CD14-positive monocyte (primary cell): ENCODE results near the gene ACR. TPM values are rescaled to one million over a fixed set of nuclear protein-coding genes. Genes with fewer than 3 reads are reported as not detected.

ENCODE experiments used
- DNase-seq, 3 donors: peaks; one replicate each; pipeline ENCODE4 v3.0.0-alpha.2; 2011 to 2022
- H2AFZ ChIP-seq: 2 replicates; pipeline ENCODE4 v1.6.0; 2012; ENCODE audit warnings: mild to moderate bottlenecking, low read depth, low read length, inconsistent platforms; ENCODE audit not compliant: insufficient read depth, poor library complexity, severe bottlenecking
- H3K27ac ChIP-seq, 2 donors: 1 replicate in 1 of 2; 2 replicates in 1 of 2; pipeline ENCODE4 v1.5.1; 2012 to 2013; ENCODE audit warnings: low read length in 2 of 2, control low read depth in 1 of 2, inconsistent platforms in 1 of 2, low read depth in 1 of 2, mild to moderate bottlenecking in 1 of 2
- H3K27me3 ChIP-seq, 2 donors: one replicate each; pipeline versions ENCODE4 v1.6.0 to v1.6.1; 2011 to 2013; ENCODE audit warnings: low read length in 2 of 2; ENCODE audit not compliant: control insufficient read depth in 2 of 2, insufficient read depth in 2 of 2
- H3K36me3 ChIP-seq, 2 donors: replicated peaks in 1 of 2; 1 replicate in 1 of 2; 2 replicates in 1 of 2; pipeline versions ENCODE4 v1.5.1 to v1.6.1; 2012 to 2013; ENCODE audit warnings: low read length in 2 of 2, control low read depth in 1 of 2, inconsistent platforms in 1 of 2, mild to moderate bottlenecking in 1 of 2; ENCODE audit not compliant: insufficient read depth in 2 of 2, control insufficient read depth in 1 of 2
- H3K4me1 ChIP-seq, 2 donors: 1 replicate in 1 of 2; 2 replicates in 1 of 2; pipeline versions ENCODE4 v1.5.1 to v1.6.1; 2012 to 2013; ENCODE audit warnings: low read length in 2 of 2, control low read depth in 1 of 2, inconsistent platforms in 1 of 2, mild to moderate bottlenecking in 1 of 2, moderate library complexity in 1 of 2; ENCODE audit not compliant: insufficient read depth in 2 of 2, control insufficient read depth in 1 of 2
- H3K4me2 ChIP-seq: replicated peaks from 2 replicates; pipeline ENCODE3; 2012; ENCODE audit warnings: low read length, moderate library complexity, mild to moderate bottlenecking; ENCODE audit not compliant: poor library complexity, severe bottlenecking; ENCODE audit errors: extremely low read depth
- H3K4me3 ChIP-seq, 3 experiments: fragments of 200-600 bp in 1 of 3; sonication (generic) in 1 of 3; replicated peaks in 1 of 3; 1 replicate in 2 of 3; 2 replicates in 1 of 3; pipeline ENCODE4 v1.5.1; 2011 to 2013; ENCODE audit warnings: low read length in 3 of 3, mild to moderate bottlenecking in 3 of 3, control low read depth in 2 of 3, low read depth in 2 of 3, inconsistent platforms in 1 of 3, moderate library complexity in 1 of 3
- H3K79me2 ChIP-seq: 2 replicates; pipeline ENCODE4 v1.6.0; 2012; ENCODE audit warnings: mild to moderate bottlenecking, control low read depth, inconsistent platforms, low read length, moderate library complexity; ENCODE audit not compliant: insufficient read depth
- H3K9ac ChIP-seq: 2 replicates; pipeline ENCODE4 v1.6.0; 2017; ENCODE audit warnings: low read length, mild to moderate bottlenecking; ENCODE audit not compliant: insufficient read depth, poor library complexity, severe bottlenecking
- H3K9me3 ChIP-seq, 2 donors: replicated peaks in 1 of 2; 1 replicate in 1 of 2; 2 replicates in 1 of 2; pipeline versions ENCODE4 v1.5.1 to v1.6.1; 2012 to 2013; ENCODE audit warnings: low read length in 2 of 2, control low read depth in 1 of 2; ENCODE audit not compliant: control insufficient read depth in 1 of 2, insufficient read depth in 1 of 2
- H4K20me1 ChIP-seq: 2 replicates; pipeline ENCODE4 v1.6.0; 2012; ENCODE audit warnings: mild to moderate bottlenecking, low read length, control low read depth, moderate library complexity; ENCODE audit not compliant: insufficient read depth
- H3K27ac Mint-ChIP-seq, 7 donors: one replicate each; pipeline ENCODE4 v1.8.0; 2020; ENCODE audit warnings: mild to moderate bottlenecking in 7 of 7, mixed read lengths in 7 of 7, moderate library complexity in 6 of 7, inconsistent platforms in 2 of 7
- H3K27me3 Mint-ChIP-seq, 3 donors: one replicate each; pipeline ENCODE4 v1.8.0; 2021 to 2022; ENCODE audit warnings: low read depth in 3 of 3, mild to moderate bottlenecking in 3 of 3, mixed read lengths in 3 of 3, moderate library complexity in 3 of 3, inconsistent platforms in 1 of 3
- H3K36me3 Mint-ChIP-seq, 2 donors: one replicate each; pipeline ENCODE4 v1.8.0; 2020; ENCODE audit warnings: mixed read lengths in 2 of 2, inconsistent platforms in 1 of 2, mild to moderate bottlenecking in 1 of 2
- H3K4me1 Mint-ChIP-seq: one replicate; pipeline ENCODE4 v1.8.0; 2020; ENCODE audit warnings: mild to moderate bottlenecking, mixed read lengths
- H3K4me3 Mint-ChIP-seq, 2 donors: one replicate each; pipeline ENCODE4 v1.8.0; 2020; ENCODE audit warnings: mild to moderate bottlenecking in 2 of 2, mixed read lengths in 2 of 2, moderate library complexity in 1 of 2
- H3K9me3 Mint-ChIP-seq, 7 donors: one replicate each; pipeline ENCODE4 v1.8.0; 2020 to 2022; ENCODE audit warnings: mixed read lengths in 7 of 7, mild to moderate bottlenecking in 6 of 7, moderate library complexity in 6 of 7, inconsistent platforms in 2 of 7
- WGBS: methylation state at CpG from one replicate; pipeline ENCODE4 v1.1.5; 2013; ENCODE audit warnings: missing lambda C conversion rate; ENCODE audit not compliant: insufficient coverage; 5-methylcytosine and 5-hydroxymethylcytosine counted together
- intact Hi-C, 2 donors: fragments of 100-400 bp; cut with micrococcal nuclease; formaldehyde crosslinking; loops; one replicate each; pipeline versions ENCODE4 v1.15.0 to v1.15.1; 2023
- polyA plus RNA-seq, 3 donors: library from polyadenylated mRNA; depleted of rRNA in 1 of 3; unstranded in 2 of 3; stranded (reverse) in 1 of 3; fragments of 300-500 nt in 2 of 3; fragments of >200 nt in 1 of 3; fragmentation: Illumina TruSeq in 2 of 3; gene quantifications; 1 replicate in 2 of 3; 2 replicates in 1 of 3; pipeline ENCODE4 v1.2.3, GENCODE V29; 2012 to 2021
- TF ChIP-seq, protein P1 (sequence below): fragments of 200-600 bp; IDR thresholded peaks from one replicate; pipeline ENCODE4 v1.8.0; 2022; ENCODE audit warnings: antibody characterized with exemption, mild to moderate bottlenecking

Gene ACR
- polyA plus RNA-seq, 3 donors: not detected

DNA sequence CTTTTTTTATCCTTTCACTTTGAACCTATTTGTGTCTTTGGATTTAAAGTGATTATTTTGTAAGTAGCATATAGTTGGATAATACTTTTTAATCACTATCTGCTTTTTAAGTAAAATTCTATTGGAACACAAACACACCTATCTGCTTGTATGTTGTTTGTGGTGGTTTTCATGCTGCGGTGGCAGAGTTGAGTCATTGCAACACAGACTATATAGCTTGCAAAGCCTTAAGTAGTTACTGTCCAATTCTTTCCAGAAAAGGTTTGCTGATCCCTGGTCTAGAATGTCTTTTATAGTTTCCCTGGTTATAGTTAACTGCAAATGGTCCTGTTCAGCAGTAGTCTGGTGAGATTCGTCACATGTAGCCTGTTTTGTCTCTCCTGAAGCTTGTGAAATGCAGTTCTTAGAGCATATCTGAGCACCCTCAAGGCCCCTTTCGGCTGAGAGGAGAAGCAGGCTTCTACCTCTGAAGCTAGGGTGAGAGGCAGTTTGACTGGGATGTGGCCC is 43.9 kb upstream of the ACR start:
- Histone ChIP-seq H3K27ac (no peak overlapping the region), H3K9ac (no peak overlapping the region), H2AFZ (no peak overlapping the region), H3K79me2 (no peaks in the 10 kb centered on the region), H3K4me3 (no peak overlapping the region), H3K36me3 (no peaks in the 10 kb centered on the region), H4K20me1 (no peaks in the 10 kb centered on the region), H3K27me3 (no peaks in the 10 kb centered on the region), H3K9me3 (no peaks in the 10 kb centered on the region), H3K4me1 (peaks cover 12 to 16% of the 10 kb centered on the region in 2 donors), H3K4me2 (no peak overlapping the region)
- no peak for DNase-seq
- H3K4me1 Mint-ChIP-seq: peaks cover 18% of the 10 kb centered on the region
- H3K4me3 Mint-ChIP-seq: no peak overlapping the region
- TF ChIP-seq, protein P1, sequence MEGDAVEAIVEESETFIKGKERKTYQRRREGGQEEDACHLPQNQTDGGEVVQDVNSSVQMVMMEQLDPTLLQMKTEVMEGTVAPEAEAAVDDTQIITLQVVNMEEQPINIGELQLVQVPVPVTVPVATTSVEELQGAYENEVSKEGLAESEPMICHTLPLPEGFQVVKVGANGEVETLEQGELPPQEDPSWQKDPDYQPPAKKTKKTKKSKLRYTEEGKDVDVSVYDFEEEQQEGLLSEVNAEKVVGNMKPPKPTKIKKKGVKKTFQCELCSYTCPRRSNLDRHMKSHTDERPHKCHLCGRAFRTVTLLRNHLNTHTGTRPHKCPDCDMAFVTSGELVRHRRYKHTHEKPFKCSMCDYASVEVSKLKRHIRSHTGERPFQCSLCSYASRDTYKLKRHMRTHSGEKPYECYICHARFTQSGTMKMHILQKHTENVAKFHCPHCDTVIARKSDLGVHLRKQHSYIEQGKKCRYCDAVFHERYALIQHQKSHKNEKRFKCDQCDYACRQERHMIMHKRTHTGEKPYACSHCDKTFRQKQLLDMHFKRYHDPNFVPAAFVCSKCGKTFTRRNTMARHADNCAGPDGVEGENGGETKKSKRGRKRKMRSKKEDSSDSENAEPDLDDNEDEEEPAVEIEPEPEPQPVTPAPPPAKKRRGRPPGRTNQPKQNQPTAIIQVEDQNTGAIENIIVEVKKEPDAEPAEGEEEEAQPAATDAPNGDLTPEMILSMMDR: no peak
- WGBS: 97% methylated on average over 2 of the region's 3 CpGs
- H3K36me3 Mint-ChIP-seq: no peaks in the 10 kb centered on the region
- H3K27me3 Mint-ChIP-seq: peaks cover 0 to 3% (median 0%) of the 10 kb centered on the region in 3 donors
- intact Hi-C loops: no loop called here
- H3K9me3 Mint-ChIP-seq: peaks cover 0 to 4% (median 0%) of the 10 kb centered on the region in 7 donors
- H3K27ac Mint-ChIP-seq: no peak overlapping the region

DNA sequence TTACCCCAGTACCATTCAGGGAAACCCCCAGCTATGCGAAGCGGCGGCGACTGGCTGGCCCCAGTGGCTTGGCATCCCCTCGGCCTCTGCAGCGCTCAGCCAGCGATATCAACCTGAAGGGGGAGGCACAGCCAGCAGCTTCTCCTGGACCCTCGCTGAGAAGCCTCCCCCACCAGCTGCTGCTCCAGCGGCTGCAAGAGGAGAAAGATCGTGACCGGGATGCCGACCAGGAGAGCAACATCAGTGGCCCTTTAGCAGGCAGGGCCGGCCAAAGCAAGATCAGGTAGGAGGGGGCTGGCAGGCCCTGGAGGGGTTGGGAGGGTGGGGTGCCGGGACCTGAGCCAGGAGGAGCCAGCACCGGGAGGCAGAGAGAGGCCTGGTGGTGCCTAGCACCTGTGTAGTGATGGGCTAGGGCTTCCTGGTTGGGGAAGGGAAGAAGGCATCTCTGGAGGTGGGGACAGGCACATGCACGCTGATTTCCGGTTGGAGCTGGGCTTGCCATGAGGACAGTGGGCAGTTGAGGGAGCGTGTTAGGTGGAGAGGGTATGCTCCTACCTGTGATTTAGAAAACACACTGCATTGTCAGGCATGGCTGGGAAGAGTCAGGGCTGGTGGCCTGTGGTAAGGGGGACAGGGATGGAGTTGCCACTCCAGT is 43.1 kb upstream of the ACR start:
- Histone ChIP-seq H2AFZ (no peak overlapping the region), H3K4me1 (peaks cover 12 to 16% of the 10 kb centered on the region in 2 donors), H3K4me2 (no peak overlapping the region), H3K9ac (no peak overlapping the region), H3K27ac (no peak overlapping the region), H4K20me1 (no peaks in the 10 kb centered on the region), H3K36me3 (no peaks in the 10 kb centered on the region), H3K4me3 (no peak overlapping the region), H3K79me2 (no peaks in the 10 kb centered on the region), H3K9me3 (no peaks in the 10 kb centered on the region), H3K27me3 (no peaks in the 10 kb centered on the region)
- 96% methylated on average over 17 of the region's 18 CpGs for WGBS
- H3K4me1 Mint-ChIP-seq: peaks cover 18% of the 10 kb centered on the region
- H3K36me3 Mint-ChIP-seq: no peaks in the 10 kb centered on the region
- H3K4me3 Mint-ChIP-seq: no peak overlapping the region
- TF ChIP-seq, protein P1: no peak
- peaks cover 0 to 3% (median 0%) of the 10 kb centered on the region in 3 donors for H3K27me3 Mint-ChIP-seq
- intact Hi-C loops: no loop called here
- DNase-seq: no peak
- H3K9me3 Mint-ChIP-seq: peaks cover 0 to 4% (median 0%) of the 10 kb centered on the region in 7 donors
- H3K27ac Mint-ChIP-seq: no peak overlapping the region
